Calu3 (cell line): ENCODE measurements around the gene SS18L1. TPM values are rescaled to one million over a fixed set of nuclear protein-coding genes. Genes with fewer than 3 reads are reported as not detected.

Source experiments
- BruUV-seq: library from RNA; stranded (reverse); fragments of 400-500 nt; replicated peaks from 2 replicates; lab custom pipeline; 2021; lab: Mats Ljungman, UMichigan
- CTCF ChIA-PET: fragments of 300-600 bp; sonication (Branson Sonifier 250); formaldehyde crosslinking; loops from one replicate; lab custom pipeline; 2022; ENCODE audit warnings: antibody characterized with exemption; lab: Charles Lee
- DNase-seq: peaks from one replicate; pipeline ENCODE4 v3.0.0; 2022
- H3K27ac Mint-ChIP-seq: one replicate; pipeline ENCODE4 v1.8.0; 2022; ENCODE audit warnings: mixed read lengths; ENCODE audit not compliant: unreplicated experiment
- H3K27me3 Mint-ChIP-seq: one replicate; pipeline ENCODE4 v1.8.0; 2022; ENCODE audit warnings: mixed read lengths; ENCODE audit not compliant: unreplicated experiment
- H3K36me3 Mint-ChIP-seq: one replicate; pipeline ENCODE4 v1.8.0; 2022; ENCODE audit warnings: mild to moderate bottlenecking, moderate library complexity, mixed read lengths; ENCODE audit not compliant: insufficient read depth, unreplicated experiment
- H3K4me1 Mint-ChIP-seq: one replicate; pipeline ENCODE4 v1.8.0; 2022; ENCODE audit warnings: mild to moderate bottlenecking, low read depth, mixed read lengths; ENCODE audit not compliant: unreplicated experiment
- H3K4me3 Mint-ChIP-seq: one replicate; pipeline ENCODE4 v1.8.0; 2022; ENCODE audit warnings: mild to moderate bottlenecking, low read depth, moderate library complexity, mixed read lengths; ENCODE audit not compliant: unreplicated experiment
- H3K9me3 Mint-ChIP-seq: one replicate; pipeline ENCODE4 v1.8.0; 2022; ENCODE audit warnings: low read depth, mixed read lengths; ENCODE audit not compliant: unreplicated experiment
- CTCF ChIP-seq: fragments of 200-600 bp; IDR thresholded peaks from one replicate; pipeline ENCODE4 v1.8.0; 2022; ENCODE audit warnings: antibody characterized with exemption; ENCODE audit not compliant: unreplicated experiment
- intact Hi-C: fragments of 100-400 bp; cut with micrococcal nuclease; formaldehyde crosslinking; loops from one replicate; pipeline ENCODE4 v1.10.0; 2022; ENCODE audit not compliant: unreplicated experiment
- total RNA-seq: library from RNA; stranded (reverse); gene quantifications from 2 replicates; pipeline ENCODE4 v1.2.3, GENCODE V29; 2022

SS18L1 gene
- total RNA-seq, 1 experiment from 2014 or later: 47.4 TPM

GRCh38 chr20:62134735-62135231, 8.8 kb upstream of the SS18L1 start:
- Mint-ChIP-seq H3K4me3 (no peak overlapping the region), H3K27me3 (no peaks in the 10 kb centered on the region), H3K36me3 (peaks cover 97% of the 10 kb centered on the region), H3K27ac (no peak overlapping the region), H3K4me1 (peaks cover 11% of the 10 kb centered on the region), H3K9me3 (no peaks in the 10 kb centered on the region)
- intact Hi-C loops: loop anchor here (5.0 kb wide), 1 partner anchor 72 kb away; no protein-coding TSS in a partner anchor
- DNase-seq: no peak
- BruUV-seq: TSS peak; percentile 16
- CTCF ChIA-PET: no interaction called here
- no peak for TF ChIP-seq CTCF

GRCh38 chr20:62135573-62136266, 7.8 kb upstream of the SS18L1 start:
- CTCF ChIA-PET: interaction anchor here (0.8 to 1.7 kb wide), 2 partner anchors 14 to 125 kb away, joined by 4 to 7 read pairs; partner anchors contain the start of gene LSM14B
- Mint-ChIP-seq H3K27ac (no peak overlapping the region), H3K4me3 (no peak overlapping the region), H3K4me1 (peaks cover 20% of the 10 kb centered on the region), H3K27me3 (no peaks in the 10 kb centered on the region), H3K9me3 (no peaks in the 10 kb centered on the region), H3K36me3 (peaks cover 97% of the 10 kb centered on the region)
- no TSS peak for BruUV-seq
- no peak for DNase-seq
- intact Hi-C loops: loop anchor here (2.0 to 5.0 kb wide), 2 partner anchors 73 to 125 kb away; no protein-coding TSS in a partner anchor
- TF ChIP-seq CTCF: no peak

- peak overlapping the region; percentile 37 for H3K27ac Mint-ChIP-seq
- peak; percentile 82 for TF ChIP-seq CTCF
- DNase-seq: peak; percentile 83
- no peaks in the 10 kb centered on the region for H3K27me3 Mint-ChIP-seq
- H3K4me3 Mint-ChIP-seq: no peak overlapping the region
- intact Hi-C loops: loop anchor here (2.0 to 5.0 kb wide), 2 partner anchors 74 to 126 kb away; no protein-coding TSS in a partner anchor
- H3K36me3 Mint-ChIP-seq: peaks cover 97% of the 10 kb centered on the region
- H3K9me3 Mint-ChIP-seq: no peaks in the 10 kb centered on the region
- CTCF ChIA-PET: interaction anchor here (0.8 to 1.7 kb wide), 2 partner anchors 15 to 125 kb away, joined by 4 to 7 read pairs; partner anchors contain the start of gene LSM14B
- BruUV-seq: no TSS peak
- H3K4me1 Mint-ChIP-seq: peaks cover 27% of the 10 kb centered on the region
Observed at GRCh38 chr20:62136283-62137091, 7.1 kb upstream of the SS18L1 start.

GRCh38 chr20:62137092-62137384, 6.5 kb upstream of the SS18L1 start:
- TF ChIP-seq CTCF: peak; percentile 20
- H3K4me3 Mint-ChIP-seq: no peak overlapping the region
- H3K4me1 Mint-ChIP-seq: peaks cover 33% of the 10 kb centered on the region
- H3K9me3 Mint-ChIP-seq: no peaks in the 10 kb centered on the region
- intact Hi-C loops: loop anchor here (2.0 to 5.0 kb wide), 2 partner anchors 75 to 126 kb away; no protein-coding TSS in a partner anchor
- no peaks in the 10 kb centered on the region for H3K27me3 Mint-ChIP-seq
- no TSS peak for BruUV-seq
- CTCF ChIA-PET: interaction anchor here (1.7 kb wide), 1 partner anchor 15 kb away, joined by 7 read pairs; the partner anchor contains the start of gene LSM14B
- peak overlapping the region; percentile 37 for H3K27ac Mint-ChIP-seq
- H3K36me3 Mint-ChIP-seq: peaks cover 97% of the 10 kb centered on the region
- DNase-seq: no peak
